ENCODE measurements around the gene TRPV6.

TRPV6 gene

DNA sequence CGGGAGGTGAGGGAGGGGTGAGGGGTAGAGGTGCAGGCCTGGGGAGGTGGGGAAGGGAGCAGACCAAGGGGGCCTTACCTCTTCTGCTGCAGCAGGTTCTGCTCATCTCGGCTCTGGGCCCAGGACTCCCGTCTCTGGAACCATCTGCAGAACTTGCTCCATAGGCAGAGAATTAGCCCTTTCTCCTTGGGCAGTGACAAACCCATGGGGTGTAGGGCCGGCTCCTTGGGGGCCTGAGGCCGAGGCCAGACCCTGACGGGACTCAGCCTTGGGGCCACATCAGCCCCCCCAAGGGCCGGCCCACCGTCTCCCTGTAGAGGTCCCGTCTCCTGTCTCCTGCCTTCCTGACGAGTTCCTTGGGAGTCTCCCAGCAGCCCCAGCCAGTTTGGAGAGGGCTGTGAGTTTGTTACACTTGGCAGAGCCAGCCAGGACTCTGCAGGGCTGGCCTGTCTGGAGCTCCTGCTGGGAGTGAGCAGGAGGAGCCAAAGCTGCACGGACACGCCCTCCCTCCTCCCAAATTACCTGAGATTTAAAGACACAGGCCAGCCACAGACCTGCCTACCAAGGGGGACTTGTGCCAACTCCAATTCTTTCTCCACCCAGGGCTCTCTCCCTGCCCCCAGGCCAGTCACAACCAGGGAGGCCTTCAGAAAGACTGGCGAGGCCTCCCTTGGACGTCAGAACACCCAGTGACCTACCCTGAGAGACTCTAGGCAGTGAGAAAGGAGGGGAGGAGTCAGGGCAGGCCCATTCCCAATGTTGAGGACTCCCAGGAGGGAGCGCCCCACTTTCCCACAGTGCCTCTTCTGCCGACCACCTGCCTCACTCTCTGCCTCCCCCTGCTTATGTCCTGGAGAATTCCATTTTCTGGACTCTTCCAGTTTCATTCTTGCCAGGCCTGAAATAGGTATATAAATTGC, at the start of gene TRPV6:
TSS of gene TRPV6 (minus strand) at position 435 of the 920 bp plus-strand sequence.
- no peak for DNase-seq (ENCODE audit: low spot score)
- in situ Hi-C loops (cut with MboI; ENCODE audit: low pct_unique_long_range_greater_than_20kb, low sequenced_read_pairs, unreplicated experiment): no loop called here
- TF ChIP-seq, protein P1, sequence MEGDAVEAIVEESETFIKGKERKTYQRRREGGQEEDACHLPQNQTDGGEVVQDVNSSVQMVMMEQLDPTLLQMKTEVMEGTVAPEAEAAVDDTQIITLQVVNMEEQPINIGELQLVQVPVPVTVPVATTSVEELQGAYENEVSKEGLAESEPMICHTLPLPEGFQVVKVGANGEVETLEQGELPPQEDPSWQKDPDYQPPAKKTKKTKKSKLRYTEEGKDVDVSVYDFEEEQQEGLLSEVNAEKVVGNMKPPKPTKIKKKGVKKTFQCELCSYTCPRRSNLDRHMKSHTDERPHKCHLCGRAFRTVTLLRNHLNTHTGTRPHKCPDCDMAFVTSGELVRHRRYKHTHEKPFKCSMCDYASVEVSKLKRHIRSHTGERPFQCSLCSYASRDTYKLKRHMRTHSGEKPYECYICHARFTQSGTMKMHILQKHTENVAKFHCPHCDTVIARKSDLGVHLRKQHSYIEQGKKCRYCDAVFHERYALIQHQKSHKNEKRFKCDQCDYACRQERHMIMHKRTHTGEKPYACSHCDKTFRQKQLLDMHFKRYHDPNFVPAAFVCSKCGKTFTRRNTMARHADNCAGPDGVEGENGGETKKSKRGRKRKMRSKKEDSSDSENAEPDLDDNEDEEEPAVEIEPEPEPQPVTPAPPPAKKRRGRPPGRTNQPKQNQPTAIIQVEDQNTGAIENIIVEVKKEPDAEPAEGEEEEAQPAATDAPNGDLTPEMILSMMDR (IDR thresholded peaks at IDR 0.05; ENCODE audit: extremely low read depth, insufficient read depth, missing control alignments): no peak

DNA sequence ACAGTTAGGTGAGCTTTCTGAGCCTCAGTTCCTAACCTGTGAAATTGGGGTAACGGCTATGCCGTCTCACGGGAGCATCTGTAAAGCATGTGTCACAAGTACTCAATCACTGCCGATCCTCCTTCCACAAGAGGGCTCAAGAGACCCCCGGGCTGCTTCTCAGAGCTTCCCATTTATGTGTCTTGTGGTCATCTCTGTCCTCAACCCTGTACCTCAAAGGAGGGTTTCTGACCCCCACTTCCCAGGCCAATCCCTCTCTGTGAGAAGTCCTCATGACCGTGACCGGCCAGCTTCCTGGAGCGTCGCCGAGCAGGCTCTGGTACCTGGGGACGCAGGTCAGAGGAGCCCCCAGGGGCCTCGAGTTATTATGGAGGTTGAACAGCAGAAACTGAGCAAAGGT, 48.5 kb upstream of the TRPV6 start:
- TF ChIP-seq, protein P1 (IDR thresholded peaks at IDR 0.05; ENCODE audit: extremely low read depth, insufficient read depth, missing control alignments): no peak
- DNase-seq (ENCODE audit: low spot score): no peak
- in situ Hi-C loops (cut with MboI; ENCODE audit: low pct_unique_long_range_greater_than_20kb, low sequenced_read_pairs, unreplicated experiment): no loop called here

DNA sequence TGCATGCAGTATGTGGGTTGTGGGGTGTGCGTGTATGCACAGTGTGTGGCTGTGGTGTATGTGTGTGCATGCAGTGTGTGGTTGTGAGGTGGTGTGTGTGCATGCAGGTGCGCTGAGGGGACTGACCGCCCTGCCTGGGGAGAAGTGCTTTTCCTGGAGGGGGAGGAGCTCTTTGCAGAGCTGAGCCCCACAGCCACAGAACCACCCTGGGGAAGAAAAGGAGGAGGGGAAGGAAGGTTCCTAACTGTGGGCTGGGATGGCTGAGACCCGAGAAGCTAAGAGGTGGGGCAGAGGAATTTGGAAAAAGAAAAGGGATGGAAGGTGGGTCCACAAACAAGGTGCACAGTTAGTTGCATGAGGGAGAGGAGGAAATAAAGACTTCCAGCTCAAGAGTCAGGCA, 48.1 kb upstream of the TRPV6 start, which contains the start of gene TRPV5:
TSS of gene TRPV5 (minus strand) at position 123 of the 400 bp plus-strand sequence. CDS start 287 bp downstream, outside the sequence.
- TF ChIP-seq, protein P1 (IDR thresholded peaks at IDR 0.05; ENCODE audit: extremely low read depth, insufficient read depth, missing control alignments): no peak
- DNase-seq (ENCODE audit: low spot score): no peak
- in situ Hi-C loops (cut with MboI; ENCODE audit: low pct_unique_long_range_greater_than_20kb, low sequenced_read_pairs, unreplicated experiment): no loop called here

DNA sequence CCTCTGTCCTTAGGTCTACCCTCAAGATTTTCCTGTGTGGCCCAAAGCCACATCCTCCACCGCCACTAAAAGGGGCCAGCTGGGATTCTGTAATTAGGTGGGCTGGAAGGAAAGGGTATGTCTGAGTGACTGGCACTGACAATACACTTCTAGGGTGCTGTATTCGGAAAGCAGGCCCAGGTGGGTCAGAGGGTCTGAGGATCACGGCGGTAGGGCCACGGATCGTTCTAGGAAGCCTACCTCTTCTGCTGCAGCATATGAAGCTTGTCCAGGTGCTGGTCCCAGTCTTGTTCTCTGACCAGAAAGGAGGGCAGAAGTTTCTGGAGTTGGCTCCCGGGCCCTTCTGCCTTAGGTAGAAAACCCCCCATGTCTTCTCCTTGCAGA, 47.5 kb upstream of the TRPV6 start:
- in situ Hi-C loops (cut with MboI; ENCODE audit: low pct_unique_long_range_greater_than_20kb, low sequenced_read_pairs, unreplicated experiment): no loop called here
- DNase-seq (ENCODE audit: low spot score): no peak
- TF ChIP-seq, protein P1 (IDR thresholded peaks at IDR 0.05; ENCODE audit: extremely low read depth, insufficient read depth, missing control alignments): no peak

DNA sequence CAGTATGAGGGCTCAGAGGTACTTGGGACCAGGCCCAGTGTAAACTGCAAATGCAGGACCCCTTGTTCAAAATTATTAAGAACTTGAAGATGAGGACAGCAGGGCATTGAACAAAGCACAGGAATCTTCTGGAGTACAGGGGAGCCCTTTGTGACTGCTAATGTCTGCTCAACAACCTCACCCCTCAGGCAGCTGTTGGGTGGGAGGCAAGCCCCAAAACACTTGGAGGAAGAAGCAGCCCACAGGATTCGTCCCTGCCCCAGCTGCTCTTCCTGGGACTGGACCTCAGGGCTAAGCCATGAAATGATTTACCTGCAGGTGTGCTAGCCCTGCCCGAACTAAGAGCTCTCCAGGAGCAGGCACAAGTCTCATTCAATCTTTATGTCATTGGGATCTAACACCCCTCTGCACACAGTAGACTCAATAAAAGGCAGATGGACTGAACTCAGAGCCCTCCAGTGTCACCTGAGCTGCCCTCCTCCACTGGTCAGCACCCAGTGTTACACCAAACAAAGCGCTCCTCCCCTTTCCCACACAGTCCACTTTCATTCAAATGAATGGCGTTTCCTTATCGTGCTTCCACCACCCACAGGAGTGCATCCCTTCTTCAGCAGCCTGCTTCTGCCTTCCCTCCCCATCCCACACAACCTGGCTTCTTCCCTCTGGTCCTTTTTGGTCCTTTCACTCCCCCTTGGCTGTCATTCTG, 47.0 kb upstream of the TRPV6 start:
- in situ Hi-C loops (cut with MboI; ENCODE audit: low pct_unique_long_range_greater_than_20kb, low sequenced_read_pairs, unreplicated experiment): no loop called here
- TF ChIP-seq, protein P1 (IDR thresholded peaks at IDR 0.05; ENCODE audit: extremely low read depth, insufficient read depth, missing control alignments): no peak
- no peak for DNase-seq (ENCODE audit: low spot score)

DNA sequence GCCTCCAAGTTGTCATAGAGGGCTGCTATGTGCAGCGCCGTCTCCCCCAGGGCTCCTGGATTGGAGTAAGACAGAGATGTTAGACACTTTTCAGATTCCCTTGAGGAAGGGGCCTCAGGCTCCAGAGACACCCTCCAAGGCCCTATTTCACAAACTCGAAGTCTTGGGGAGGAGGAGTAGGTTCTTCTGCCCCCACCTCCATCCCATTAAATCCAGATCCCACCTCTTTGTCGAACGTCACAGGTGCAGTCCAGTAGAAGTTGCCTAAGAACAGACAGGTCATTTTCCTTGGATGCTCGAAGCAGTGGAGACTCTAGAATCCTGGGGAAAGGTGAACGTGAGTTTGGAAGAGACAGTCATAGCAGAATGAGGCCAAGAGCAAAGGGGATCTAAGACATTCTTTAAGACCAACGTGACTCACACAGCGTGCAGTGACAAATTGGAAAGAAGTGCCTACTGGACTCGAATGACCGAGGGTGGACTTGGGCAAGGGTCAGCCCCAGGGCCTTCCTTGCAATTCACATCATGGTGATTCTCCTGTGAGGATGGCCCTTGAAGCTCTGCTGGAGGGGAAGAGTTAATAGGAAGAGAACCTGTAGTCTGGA, 44.7 kb upstream of the TRPV6 start:
- TF ChIP-seq, protein P1 (IDR thresholded peaks at IDR 0.05; ENCODE audit: extremely low read depth, insufficient read depth, missing control alignments): no peak
- no peak for DNase-seq (ENCODE audit: low spot score)
- in situ Hi-C loops (cut with MboI; ENCODE audit: low pct_unique_long_range_greater_than_20kb, low sequenced_read_pairs, unreplicated experiment): no loop called here
